ENCODE measurements around the gene CDC42BPB. TPM values are rescaled to one million over a fixed set of nuclear protein-coding genes. Genes with fewer than 3 reads are reported as not detected.
A peak's percentile ranks its signal among the peaks of the same experiment; 100 is the strongest.

Gene CDC42BPB
- total RNA-seq, 4 donors from 2014 or later, result 85.3 to 174 (median 101) TPM

DNA sequence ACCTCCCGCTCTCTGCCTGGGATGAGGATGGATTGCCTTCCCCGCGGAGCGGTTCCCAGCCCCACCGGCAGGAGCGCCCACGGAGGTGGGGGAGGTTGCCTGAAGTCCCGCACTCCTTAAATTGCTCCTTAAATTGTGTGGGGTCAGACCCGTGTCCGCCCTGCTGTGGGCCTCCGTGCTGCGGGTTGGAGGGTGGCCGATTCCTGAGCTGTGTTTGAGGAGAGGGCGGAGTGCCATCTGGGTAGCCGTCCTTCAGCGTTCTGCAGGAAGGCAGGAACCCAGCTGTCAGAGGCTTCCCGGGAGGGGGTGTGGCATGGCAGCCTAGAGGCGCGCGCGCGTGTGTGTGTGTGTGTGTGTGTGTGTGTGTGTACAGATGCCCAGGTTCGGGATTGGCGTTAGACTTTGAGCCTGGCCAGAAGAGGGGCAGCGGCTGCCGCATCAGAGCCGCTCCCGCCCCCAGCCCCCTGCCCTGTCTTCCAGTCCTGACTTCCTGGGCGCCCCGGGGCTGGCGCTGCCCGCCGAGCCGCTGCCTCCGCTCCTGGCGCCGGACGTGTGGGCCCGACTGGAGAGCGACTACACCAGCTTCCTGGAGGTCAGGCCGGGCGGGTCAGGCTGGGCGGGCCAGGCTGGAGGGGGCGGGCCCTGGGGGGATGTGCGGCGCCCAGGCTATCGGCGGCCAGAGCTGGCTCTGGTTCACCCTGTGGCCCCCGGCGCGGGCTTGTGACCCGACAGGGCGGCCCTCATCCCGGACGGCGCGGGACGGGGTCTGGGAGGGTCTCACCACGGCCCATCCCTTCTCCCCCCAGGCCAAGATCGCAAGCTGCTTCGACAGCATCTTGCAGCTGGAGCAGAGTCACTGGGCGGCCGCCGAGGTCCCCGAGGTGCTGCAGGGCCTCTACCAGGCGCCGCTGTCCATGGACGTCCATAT, 46.4 kb upstream of the CDC42BPB start:
- H3K4me3 ChIP-seq (ENCODE audit: low read depth, poor library complexity, severe bottlenecking), result no peak overlapping the region
- WGBS, 2 donors, result 5% methylated on average over 24 to 25 of the region's 68 CpGs
- TF ChIP-seq, protein P1, sequence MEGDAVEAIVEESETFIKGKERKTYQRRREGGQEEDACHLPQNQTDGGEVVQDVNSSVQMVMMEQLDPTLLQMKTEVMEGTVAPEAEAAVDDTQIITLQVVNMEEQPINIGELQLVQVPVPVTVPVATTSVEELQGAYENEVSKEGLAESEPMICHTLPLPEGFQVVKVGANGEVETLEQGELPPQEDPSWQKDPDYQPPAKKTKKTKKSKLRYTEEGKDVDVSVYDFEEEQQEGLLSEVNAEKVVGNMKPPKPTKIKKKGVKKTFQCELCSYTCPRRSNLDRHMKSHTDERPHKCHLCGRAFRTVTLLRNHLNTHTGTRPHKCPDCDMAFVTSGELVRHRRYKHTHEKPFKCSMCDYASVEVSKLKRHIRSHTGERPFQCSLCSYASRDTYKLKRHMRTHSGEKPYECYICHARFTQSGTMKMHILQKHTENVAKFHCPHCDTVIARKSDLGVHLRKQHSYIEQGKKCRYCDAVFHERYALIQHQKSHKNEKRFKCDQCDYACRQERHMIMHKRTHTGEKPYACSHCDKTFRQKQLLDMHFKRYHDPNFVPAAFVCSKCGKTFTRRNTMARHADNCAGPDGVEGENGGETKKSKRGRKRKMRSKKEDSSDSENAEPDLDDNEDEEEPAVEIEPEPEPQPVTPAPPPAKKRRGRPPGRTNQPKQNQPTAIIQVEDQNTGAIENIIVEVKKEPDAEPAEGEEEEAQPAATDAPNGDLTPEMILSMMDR (IDR thresholded peaks at IDR 0.05), result peak in 1 of 3 donors; percentile 74
- no peak for TF ChIP-seq POLR2A (IDR thresholded peaks at IDR 0.05)
- intact Hi-C loops (cut with DNase I; ENCODE audit: low total_unique reads), result no loop called here
- no peak for DNase-seq (ENCODE audit: low spot score in 2 of 2)

DNA sequence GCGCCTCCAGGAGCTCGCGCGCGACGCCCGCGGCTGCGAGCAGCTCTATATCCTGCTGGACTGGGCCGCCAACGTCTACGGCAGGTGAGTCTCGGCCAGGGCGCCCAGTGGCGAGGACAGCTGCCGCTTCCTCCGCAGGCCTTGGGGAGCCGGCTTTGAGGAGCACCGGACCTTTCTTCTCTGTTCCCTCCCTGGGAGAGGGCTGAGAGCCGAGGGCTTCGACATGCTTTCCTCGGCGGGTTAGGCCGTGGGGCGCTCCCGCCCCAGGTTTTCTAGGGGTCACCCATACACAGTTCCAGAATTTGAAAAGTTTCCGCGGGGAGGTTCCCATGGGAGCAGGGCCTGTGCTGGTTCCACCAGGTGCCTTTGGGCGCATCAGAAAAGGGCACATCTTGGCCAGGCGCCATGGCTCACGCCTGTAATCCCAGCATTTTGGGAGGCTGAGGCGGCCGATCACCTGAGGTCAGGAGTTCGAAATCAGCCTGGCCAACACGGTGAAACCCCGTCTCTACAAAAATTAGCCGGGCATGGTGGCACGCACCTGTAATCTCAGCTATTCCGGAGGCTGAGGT, 45.4 kb upstream of the CDC42BPB start:
- 52 to 71% methylated on average over 11 to 20 of the region's 39 CpGs for WGBS, 2 donors
- no peak for DNase-seq (ENCODE audit: low spot score in 2 of 2)
- intact Hi-C loops (cut with DNase I; ENCODE audit: low total_unique reads), result no loop called here
- H3K4me3 ChIP-seq (ENCODE audit: low read depth, poor library complexity, severe bottlenecking), result no peak overlapping the region
- TF ChIP-seq, protein P1 (IDR thresholded peaks at IDR 0.05), result no peak
- no peak for TF ChIP-seq POLR2A (IDR thresholded peaks at IDR 0.05)

DNA sequence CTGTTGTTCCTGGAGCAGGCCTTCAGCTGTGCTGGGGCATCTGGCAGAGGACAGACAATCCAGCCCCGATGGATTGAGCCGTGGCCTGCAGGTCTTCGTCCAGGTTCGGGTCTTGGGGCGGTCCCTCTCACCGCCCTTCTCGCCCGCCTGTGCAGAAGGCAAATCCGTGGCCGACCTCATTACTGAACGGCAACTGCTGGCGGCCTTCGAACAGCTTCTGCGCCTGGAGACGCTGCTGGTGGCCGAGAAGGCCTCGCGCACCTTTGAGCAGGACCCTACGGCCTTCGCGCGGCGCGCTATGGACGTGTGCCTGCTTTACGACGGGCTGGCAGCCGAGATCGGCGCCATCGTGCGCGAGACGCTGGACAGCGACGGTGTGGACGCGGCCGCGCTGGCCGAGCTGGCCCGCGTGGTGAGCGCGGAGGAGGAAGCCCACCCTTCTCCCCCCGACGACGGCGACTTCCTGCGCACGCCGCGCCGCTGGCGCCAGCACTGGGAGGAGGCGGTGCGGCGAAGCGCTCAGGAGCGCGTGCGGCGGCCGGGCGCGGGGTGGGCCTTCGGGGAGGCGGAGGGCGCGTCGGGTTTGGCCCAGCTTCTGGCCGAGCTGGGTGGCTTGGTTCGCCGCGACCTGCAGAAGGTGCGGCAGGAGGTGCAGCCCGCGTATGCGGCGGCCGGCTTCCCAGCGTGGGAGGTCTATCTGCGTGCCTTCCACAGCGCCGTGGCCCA, 44.8 kb upstream of the CDC42BPB start:
- WGBS, 2 donors, result 30 to 55% methylated on average over 45 to 64 of the region's 85 CpGs
- intact Hi-C loops (cut with DNase I; ENCODE audit: low total_unique reads), result no loop called here
- no peak overlapping the region for H3K4me3 ChIP-seq (ENCODE audit: low read depth, poor library complexity, severe bottlenecking)
- no peak for TF ChIP-seq POLR2A (IDR thresholded peaks at IDR 0.05)
- TF ChIP-seq, protein P1 (IDR thresholded peaks at IDR 0.05), result no peak
- DNase-seq (ENCODE audit: low spot score in 2 of 2), result no peak

DNA sequence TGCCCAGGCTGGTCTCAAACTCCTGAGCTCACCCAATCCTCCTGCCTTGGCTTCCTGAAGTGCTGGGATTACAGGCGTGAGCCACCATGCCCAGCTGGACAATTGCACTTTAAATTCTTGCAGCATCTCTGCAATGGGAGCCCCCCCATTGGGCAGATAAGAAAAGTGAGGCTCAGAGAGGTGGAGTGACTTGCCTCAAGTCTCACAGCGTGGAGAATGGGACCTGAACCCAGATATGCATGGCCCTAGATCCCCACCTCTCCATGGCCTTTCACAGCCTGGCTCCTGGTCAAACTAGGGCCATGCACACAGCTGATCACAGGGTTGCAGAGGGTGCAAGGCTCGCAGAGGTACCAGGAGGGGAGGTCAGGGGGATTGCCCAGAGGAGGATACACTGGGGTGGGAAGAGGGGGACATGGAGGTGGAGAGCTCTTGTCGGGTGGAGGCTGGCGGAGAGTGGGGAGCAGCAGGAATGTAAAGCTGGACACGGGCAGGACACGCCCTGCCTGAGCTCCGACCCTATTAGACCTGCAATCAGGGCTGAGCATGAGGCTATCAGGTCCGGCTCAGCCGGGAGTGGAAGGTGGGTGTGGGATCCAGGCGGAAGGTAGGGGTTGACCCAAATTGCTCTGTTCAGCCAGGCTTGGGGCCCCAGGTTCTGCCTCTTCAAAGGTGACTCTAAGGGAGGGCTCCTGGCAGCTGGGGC, 44.1 kb upstream of the CDC42BPB start:
- WGBS, 2 donors, result 90 to 93% methylated on average over 11 of the region's 11 CpGs

More for the DNA sequence above, 44.1 kb upstream of the CDC42BPB start:
- H3K4me3 ChIP-seq (ENCODE audit: low read depth, poor library complexity, severe bottlenecking), result no peak overlapping the region
- no peak for DNase-seq (ENCODE audit: low spot score in 2 of 2)
- intact Hi-C loops (cut with DNase I; ENCODE audit: low total_unique reads), result no loop called here
- TF ChIP-seq, protein P1 (IDR thresholded peaks at IDR 0.05), result no peak
- TF ChIP-seq POLR2A (IDR thresholded peaks at IDR 0.05), result no peak

Data from lower leg skin (tissue), 4 donors.